GM21825 (cell line): Measurements from ENCODE around the gene EML4.
"Not testable (repeated sequence)": the region's sequence is repeated elsewhere in the genome, so short reads cannot be mapped to it uniquely, and the experiment has no call there.

ENCODE experiments used
- ATAC-seq: cut with Tn5 transposase; IDR thresholded peaks from one replicate; pipeline ENCODE4 v1.9.1; 2021; ENCODE audit warnings: mild to moderate bottlenecking, moderate library complexity; ENCODE audit not compliant: unreplicated experiment

The EML4 gene

DNA sequence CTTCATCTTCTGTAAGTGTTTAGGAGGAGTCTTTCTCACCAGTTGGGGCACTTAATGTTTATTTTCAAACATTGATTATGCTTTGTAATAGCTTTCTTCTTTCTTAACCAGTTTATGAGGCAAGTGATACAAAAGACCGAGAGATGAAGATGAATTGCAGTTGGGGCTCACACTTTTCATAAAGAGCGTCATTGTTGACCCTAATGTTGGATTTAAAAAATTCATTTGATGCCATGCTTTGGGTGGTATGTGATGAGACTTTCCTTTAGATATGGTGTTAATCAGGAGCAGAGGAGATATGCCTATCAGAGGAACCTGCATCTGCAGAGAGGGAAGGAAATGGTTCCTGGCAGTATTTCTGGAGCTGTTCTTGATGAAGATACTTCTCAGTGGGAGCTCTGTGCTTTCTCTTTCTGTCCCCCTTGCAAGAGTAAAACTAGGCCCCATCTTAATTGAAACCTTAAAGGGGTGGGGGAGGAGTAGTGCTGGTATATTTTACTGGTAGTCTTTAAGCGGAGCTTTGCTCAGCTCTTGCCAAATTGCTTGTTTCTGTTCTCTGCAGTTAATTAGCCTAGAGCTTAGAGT is 2.3 kb downstream of the EML4 start:
- no peak for ATAC-seq

DNA sequence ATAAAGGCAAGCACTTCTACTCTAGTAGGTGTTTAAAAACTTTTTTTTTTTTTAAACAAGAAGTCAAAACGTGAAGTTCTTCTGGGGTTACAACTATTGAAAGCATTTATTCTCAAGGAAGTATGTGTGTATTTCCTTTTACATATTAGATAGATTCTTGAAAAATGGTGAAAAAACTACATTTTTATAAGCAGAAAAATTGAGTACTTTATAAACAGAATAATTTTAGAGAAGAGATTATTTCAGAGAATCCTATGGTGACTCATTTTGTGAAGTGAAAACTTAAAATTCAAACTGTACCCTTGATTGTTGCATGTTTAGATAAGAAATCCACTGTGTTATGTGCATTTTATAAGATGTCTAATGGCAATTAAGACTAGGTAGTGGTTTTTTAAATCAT is 2.9 kb downstream of the EML4 start:
- no peak for ATAC-seq

DNA sequence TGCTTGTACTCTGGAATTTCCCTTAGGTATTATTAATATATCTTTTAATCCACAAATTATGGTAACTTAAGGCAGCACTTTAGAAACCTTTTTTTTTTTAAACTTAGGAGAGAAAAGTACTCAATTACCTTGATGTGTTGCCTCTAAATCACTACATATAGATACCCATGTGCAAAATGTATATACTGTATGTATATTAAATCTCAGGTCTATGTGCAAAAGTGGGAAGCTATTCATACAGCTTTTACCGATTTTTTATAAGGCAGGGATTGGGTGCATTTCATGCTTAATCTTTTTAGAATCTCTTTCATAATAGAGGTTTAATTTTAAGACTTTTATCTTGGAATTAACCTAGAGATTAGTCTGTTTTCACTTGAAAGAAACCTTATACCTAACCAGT is 3.4 kb downstream of the EML4 start:
- ATAC-seq = no peak

DNA sequence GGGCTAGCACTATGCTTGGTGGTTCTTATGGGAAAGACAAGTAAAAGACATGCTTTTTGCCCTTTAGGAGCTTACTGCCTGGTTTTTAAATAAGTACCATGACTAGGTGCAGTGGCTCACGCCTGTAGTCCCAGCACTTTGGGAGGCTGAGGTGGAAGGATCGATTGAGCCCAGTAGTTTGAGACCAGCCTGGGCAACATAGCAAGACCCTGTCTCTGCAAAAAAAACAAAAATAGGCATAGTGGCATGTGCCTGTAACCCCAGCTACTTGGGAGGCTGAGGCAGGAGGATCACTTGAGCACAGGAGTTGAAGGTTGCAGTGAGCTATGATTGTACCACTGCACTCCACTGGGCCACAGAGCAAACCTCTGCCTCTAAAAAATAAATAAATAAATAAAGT is 4.3 kb downstream of the EML4 start:
- not testable (repeated sequence) for ATAC-seq

DNA sequence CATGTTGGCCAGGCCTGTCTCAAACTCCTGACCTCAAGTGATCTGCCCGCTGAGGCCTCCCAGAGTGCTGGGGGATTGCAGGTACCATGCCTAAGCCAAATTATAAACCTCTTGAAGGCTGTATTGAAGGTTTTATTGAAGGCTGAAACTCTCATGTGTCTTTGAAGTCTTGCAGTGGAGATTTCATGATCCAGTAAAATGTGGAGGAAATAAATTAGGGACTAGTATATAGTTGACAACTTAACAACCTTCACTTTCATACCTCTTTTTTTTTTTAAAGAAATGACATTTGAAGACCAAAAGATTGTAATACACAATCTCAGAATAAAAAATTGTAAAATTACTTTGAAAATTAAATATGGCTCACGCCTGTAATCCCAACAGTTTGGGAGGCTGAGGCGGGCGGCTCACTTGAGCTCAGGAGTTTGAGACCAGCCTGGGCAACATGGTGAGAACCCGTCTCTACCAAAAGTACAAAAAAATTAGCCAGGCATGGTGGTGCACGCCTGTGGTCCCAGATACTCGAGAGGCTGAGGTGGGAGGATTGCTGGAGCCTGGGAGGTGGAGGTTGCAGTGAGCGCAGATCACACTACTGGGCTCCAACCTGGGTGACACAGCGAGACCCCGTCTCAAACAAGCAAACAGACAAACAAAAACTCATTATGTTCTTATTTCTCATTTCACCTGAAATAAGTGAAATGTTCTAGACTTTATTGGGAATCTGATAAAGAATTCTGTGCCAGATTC is 8.0 kb downstream of the EML4 start:
- no peak for ATAC-seq

DNA sequence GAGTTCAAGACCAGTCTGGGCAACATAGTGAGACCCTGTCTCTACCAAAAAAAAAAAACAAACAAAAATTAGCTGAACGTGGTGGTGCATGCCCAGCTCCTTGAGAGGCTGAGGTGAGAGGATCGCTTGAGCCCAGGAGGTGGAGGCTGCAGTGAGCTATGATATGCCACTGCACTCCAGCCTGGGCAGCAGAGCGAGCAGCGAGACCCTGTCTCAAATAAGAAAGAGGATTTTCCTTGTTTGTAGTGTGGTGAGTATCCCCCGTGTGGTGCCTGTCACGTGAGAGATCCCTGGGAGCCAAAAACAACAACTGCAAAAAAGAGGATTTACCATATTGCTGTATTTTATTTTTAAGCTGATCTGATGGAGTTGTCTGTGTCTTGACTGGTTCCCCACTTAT is 9.2 kb downstream of the EML4 start:
- ATAC-seq = no peak

DNA sequence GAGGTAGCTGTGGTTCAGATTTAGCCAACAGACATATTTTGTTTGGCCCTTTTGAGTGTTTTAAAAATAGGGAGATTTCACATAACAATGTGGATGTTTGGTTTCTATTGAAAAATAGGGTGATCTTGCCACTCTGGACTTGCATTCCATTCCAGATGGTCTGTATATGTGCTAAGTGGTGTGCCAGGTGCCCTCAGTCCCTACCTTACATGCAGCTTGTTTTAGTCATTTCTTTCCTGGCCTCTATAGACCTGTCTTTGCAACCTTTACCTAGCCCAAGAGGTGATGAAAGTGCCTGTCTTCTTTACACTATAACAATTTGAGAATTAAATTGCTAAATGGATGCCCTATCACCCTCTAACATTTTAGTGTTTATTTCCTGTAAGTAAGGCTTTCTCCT is 11.1 kb downstream of the EML4 start:
- no peak for ATAC-seq

DNA sequence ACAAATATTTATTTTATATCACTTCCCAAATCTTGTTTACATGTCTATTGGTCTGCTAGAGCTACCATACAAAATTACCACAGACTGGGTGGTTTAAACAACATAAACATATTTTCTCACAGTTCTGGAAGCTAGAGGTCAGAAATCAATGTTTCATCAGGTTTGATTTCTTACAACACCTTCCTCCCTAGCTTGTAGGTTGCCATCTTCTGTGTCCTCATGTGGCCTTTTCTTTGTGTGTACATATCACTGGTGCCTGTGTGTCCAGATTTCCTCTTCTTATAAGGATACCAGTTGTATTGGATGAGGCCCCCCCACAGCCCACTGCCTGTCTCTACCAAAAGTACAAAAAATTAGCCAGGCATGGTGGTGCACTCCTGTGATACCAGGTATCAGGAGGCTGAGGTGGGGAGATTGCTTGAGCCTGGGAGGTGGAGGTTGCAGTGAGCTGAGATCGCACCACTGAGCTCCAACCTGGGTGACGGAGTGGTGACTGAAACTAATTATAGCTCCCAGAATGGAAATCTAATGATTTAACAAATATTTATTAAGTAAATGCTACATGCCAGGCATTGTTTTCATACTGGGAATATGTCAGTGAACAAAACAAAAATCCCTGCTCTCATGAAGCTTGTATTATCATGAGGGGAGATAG is 13.6 kb downstream of the EML4 start:
- no peak for ATAC-seq

DNA sequence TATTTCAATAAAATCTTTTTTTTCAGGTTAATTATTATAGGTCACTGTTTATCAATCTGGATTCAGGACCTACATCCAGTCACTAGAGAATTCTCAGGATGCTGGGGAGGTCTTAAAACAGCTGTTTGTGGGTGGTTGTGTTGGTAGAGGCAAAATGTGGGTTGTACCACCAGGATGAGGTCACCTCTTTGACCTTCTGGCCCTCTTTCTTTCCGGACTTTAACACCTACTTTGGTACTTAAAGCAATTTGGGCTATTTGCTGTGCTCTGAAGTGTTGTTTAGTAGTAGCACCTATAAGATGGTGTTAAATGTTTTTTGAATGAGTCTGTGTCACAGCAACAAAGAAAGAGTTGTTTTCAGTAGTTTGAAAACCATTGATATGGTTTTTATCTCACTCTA is 14.6 kb downstream of the EML4 start:
- no peak for ATAC-seq

DNA sequence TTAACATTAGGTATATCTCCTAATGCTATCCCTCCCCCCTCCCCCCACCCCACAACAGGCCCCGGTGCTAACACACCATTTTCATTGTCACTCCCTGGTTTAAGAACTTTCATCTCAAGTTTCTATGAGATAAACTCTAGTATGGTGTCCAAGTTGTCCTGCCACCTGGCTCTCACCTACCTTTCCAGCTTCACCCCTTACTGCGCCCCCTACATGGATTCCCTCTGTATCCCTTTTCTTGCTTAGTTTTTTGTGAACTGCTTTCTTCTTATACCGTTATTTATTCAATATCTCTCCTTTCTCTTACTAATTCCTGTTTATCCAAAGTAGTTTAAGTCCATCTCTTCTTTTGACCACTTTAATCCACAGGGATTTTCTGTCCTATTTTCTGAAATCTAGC is 15.2 kb downstream of the EML4 start:
- no peak for ATAC-seq

DNA sequence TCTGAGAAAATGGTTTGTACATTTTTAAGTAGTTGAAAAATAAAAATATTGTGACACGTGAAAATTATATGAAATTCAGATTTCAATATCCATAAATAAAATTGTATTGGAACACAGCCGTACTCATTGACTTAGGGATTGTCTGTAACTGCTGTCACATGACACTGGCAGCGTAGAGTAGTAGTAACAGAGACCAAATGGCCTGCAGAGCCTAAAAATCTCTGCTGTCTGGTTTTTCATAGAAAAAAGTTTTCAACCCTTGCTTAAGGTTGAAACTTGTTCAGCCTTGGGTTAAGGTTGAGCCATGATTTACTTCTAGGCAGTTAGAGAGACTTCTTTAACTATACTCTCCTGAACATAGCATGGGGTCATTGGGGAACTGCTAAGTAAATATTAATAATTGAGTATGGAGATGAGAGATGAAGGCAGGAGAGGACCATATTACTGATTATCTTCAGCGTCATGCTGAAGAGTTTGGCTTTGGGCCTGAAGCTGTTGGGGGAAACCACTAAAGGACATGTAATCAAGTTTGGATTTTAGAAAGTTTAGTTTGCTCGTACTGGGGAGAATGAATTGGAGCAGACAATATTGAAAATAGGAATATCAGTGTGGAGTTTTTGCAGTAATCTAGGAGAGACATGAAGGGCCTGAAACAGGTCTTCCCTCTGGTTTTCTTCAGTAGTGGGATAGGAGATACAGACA is 16.2 kb downstream of the EML4 start:
- ATAC-seq = no peak

DNA sequence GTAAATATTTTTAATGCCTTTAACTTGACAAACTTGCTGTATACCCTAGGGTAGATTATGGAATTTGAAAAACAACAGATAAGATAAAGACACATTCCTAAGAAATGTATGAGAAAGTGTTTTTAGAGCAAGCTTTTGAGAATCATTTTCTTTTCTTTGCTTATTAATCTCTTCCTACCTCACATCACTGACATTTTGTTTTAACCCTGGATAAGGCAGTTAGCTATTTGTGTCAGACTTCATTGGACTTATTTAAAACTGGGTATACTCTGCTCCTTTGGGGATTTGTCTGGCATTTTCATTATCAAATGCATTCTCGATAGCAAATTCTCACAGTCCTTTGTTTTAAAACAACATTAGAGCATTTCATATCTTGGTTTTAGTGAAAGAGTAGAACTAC is 17.2 kb downstream of the EML4 start:
- ATAC-seq = no peak

DNA sequence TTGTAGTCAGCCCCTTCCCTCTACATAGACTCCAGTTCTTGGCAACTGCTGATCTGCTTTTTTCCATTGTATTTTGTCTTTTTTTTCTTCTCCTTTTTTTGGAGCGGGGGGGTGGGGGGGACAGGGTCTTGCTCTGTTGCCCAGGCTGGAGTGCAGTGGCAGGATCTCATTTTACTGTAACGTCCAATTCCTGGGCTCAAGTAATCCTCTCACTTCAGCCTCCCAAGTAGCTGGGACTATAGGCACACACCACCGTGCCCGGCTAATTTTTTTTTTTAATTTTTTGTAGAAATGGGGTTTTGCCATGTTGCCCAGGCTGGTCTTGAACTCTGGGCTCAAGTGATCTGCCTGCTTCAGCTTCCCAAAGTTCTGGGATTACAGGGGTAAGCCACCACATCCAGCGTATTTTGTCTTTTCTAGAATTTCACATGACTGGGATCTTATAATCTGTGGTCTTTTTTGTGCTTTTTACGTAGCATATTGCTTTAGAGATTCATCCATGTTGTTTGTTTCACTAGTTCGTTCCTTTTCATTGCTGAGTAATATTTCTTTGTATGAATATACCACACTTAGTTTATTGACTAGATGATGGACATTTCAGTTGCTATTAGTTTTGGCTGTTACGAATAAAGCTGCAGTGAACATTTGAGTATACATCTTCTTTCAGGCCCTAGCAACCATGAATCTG is 17.9 kb downstream of the EML4 start:
- ATAC-seq = no peak

DNA sequence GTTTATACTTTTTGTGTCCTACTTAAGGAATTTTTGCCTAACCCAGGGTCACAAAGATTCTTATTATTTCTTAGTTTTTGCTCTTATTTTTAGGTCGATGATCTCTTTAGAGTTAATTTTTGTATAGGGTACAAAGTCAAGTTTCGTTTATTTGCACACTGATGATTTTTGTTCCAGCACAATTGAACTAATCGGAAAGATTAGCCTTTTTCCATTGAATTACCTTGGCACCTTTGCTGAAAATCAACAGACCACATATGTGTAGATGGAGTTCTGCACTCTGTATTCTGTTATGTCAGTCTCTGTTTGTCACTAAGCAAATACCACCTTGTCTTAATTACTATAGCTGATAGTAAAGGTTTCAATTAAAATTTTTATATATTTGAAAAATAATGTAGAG is 18.7 kb downstream of the EML4 start:
- no peak for ATAC-seq

DNA sequence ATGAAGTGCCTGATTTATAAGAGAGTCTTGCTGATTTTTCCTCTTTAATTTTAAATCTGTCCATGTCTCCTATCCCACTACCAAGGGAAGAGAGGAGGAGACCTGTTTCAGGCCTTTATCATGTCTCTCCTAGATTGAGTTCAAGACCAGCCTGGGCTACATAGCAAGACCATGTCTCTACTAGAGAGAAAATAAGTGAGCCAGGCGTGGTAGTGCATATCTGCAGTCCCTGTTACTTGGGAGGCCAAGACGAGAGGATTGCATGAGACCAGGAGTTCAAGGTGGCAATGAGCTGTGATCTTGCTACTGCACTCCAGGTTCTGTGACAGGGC is 20.0 kb downstream of the EML4 start:
- no peak for ATAC-seq

DNA sequence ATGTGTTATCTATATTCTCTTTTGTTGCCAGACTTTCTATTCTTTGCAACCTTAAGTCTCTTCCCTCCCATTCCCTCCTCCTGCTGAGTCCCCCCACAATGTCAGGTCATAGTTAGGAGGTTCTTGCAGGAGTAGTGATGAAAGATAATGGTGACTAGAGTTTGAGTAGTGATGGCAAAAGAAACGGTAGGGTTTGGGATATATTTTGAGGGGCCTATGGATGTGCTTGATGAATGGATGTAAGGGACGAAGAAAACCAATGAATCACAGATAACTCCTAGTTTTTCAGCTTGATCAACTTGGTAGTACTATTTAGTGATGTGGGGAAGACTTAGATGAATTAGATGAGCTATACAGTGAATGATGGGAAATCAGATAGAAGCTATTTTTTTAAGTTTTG is 21.0 kb downstream of the EML4 start:
- no peak for ATAC-seq

DNA sequence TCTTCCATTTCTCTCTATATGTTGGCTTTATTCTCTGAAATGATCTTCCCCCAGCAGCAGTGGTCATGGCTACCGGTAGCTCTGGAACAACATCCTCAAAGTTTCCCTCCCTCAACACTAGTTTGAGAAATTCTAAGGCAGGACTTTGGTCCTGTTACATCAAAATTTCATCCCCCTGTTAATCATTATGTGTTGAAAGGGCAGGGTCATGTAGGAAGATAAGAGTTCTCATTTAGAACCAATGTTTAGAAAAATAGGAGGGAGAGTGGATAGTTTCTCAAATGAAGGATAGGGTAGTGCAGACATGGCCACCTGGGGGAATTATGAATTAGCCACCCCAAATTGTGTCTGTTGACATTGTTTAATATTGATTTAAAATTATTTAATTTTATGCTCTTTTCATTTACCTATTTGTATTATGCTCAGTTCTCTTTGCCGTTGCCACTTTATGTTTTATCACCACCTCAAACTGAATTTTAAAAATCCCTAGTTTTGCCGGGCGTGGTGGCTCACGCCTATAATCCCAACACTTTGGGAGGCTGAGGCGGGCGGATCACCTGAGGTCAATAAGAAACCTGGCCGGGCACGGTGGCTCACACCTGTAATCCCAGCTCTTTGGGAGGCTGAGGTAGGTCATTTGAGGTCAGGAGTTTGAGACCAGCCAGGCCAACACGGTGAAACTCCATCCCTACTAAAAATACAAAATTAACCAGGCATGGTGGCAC is 22.3 kb downstream of the EML4 start:
- ATAC-seq = no peak

DNA sequence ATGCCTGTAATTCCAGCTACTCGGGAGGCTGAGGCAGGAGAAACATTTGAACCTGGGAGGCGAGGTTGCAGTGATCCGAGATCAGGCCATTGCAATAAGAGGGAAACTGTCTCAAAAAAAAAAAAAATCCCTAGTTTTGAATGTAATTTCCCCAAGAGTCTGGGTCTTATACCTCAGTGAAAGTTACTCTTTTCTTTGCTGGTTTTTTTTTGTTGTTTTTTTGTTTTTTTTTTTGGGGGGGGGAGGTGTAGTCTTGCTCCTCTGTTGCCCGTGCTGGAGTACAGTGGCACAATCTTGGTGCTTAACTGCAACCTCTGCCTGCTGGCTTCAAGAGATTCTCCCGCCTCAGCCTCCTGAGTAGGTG is 22.8 kb downstream of the EML4 start:
- ATAC-seq = no peak

DNA sequence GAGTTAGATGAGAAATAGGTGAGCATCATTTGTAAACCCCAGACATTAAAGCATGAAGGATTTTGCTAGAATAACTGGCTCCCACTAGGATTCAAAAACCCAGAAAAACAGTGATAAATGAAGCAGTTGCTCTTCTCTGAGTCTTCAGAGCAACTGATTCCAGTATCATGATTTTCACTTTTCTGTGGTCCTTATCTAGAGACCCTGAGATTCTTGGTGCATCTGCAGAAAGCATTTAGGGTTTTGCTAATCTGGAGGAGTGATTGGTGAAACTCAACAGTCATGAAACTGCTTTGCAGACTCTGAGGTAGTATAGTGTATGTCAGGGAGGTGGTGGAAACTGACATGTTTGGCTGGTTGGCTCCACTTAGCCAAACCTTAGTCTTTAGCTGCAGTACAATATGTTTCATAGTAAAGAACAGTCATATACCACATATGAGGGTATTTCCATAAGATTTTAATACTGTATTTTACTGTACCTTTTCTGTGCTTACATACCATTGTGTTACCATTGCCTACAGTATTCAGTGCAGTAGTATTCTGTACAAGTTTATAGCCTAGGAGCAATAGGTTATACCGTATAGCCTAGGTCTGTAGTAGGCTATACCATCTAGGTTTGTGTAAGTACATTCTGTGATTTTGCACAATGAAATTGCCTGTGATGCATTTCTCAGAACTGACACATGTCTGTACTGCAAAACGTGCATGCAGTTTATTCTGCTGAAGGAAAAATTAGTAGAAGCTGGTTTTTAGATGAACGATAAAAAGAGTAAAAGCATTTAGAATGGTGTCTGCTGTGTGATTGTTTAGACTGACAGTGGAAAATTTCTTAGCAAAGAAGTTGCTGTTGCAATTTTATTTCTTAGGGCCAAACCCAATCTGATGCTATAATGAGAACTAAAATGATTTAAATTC is 23.8 kb downstream of the EML4 start:
- no peak for ATAC-seq

DNA sequence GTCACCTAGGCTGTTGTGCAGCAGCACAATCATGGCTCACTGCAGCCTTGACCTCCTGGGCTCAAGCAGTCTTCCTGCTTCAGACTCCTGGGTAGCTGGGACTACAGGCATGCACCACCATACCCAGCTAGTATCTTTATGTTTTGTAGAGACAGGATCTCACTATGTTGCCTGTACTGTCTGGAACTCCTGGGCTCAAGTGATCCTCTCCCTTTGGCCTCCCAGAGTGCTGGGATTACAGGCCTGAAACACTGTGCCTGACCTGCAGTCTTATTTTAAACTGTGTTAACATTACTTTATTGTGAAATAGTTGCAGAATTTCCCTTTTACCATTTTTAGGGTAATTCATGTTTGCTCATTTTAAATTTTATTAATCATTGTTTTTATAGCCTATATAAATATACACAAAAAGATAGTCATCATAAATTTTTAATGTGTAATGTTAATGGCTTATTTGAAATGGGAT is 24.6 kb downstream of the EML4 start:
- ATAC-seq = no peak
